Fibroblast of lung (primary cell): Measurements from ENCODE around the gene CCL11. TPM values are rescaled to one million over a fixed set of nuclear protein-coding genes. Genes with fewer than 3 reads are reported as not detected.

Experiments
- DNase-seq, 2 donors: peaks; one replicate each; pipeline versions ENCODE4 v3.0.0 to v3.0.0-alpha.2; 2010; ENCODE audit warnings: low read depth in 2 of 2
- H2AFZ ChIP-seq: 2 replicates; pipeline ENCODE4 v1.5.1; 2012; ENCODE audit warnings: low read length, control low read depth, inconsistent platforms
- H3K27ac ChIP-seq: 2 replicates; pipeline ENCODE4 v1.5.1; 2011; ENCODE audit warnings: low read length, control low read depth; ENCODE audit not compliant: insufficient read depth
- H3K27me3 ChIP-seq: 2 replicates; pipeline ENCODE4 v1.5.1; 2011; ENCODE audit warnings: mild to moderate bottlenecking, low read length; ENCODE audit not compliant: control insufficient read depth, insufficient read depth
- H3K36me3 ChIP-seq: 2 replicates; pipeline ENCODE4 v1.5.1; 2011; ENCODE audit warnings: low read length; ENCODE audit not compliant: control insufficient read depth, insufficient read depth
- H3K4me1 ChIP-seq: 2 replicates; pipeline ENCODE4 v1.5.1; 2011; ENCODE audit warnings: low read length; ENCODE audit not compliant: control insufficient read depth, insufficient read depth; ENCODE audit errors: extremely low read depth
- H3K4me2 ChIP-seq: 2 replicates; pipeline ENCODE4 v1.5.1; 2011; ENCODE audit warnings: low read length, control low read depth; ENCODE audit not compliant: insufficient read depth; ENCODE audit errors: extremely low read depth
- H3K4me3 ChIP-seq, 4 experiments: fragments of 200-600 bp in 1 of 4; sonication (generic) in 1 of 4; replicated peaks in 1 of 4; 2 replicates each; pipeline ENCODE4 v1.5.1; 2011 to 2016; ENCODE audit warnings: low read length in 4 of 4, low read depth in 3 of 4, mild to moderate bottlenecking in 3 of 4, control low read depth in 2 of 4, inconsistent platforms in 1 of 4, mixed read lengths in 1 of 4; ENCODE audit not compliant: insufficient read depth in 1 of 4; ENCODE audit errors: control extremely low read depth in 1 of 4
- H3K79me2 ChIP-seq: 2 replicates; pipeline ENCODE4 v1.5.1; 2012; ENCODE audit warnings: mild to moderate bottlenecking, low read length, inconsistent platforms; ENCODE audit not compliant: control insufficient read depth, insufficient read depth
- H3K9ac ChIP-seq: 2 replicates; pipeline ENCODE4 v1.5.1; 2011; ENCODE audit warnings: mild to moderate bottlenecking, low read length, control low read depth; ENCODE audit not compliant: insufficient read depth
- H3K9me3 ChIP-seq: 2 replicates; pipeline ENCODE4 v1.5.1; 2012; ENCODE audit warnings: low read depth, low read length; ENCODE audit not compliant: control insufficient read depth, insufficient read depth
- H4K20me1 ChIP-seq: 2 replicates; pipeline ENCODE4 v1.5.1; 2011; ENCODE audit warnings: low read length; ENCODE audit not compliant: control insufficient read depth, insufficient read depth; ENCODE audit errors: extremely low read depth
- CTCF ChIP-seq, 2 donors: IDR thresholded peaks in 1 of 2; conservative IDR thresholded peaks in 1 of 2; 1 replicate in 1 of 2; 2 replicates in 1 of 2; pipeline ENCODE4 v1.5.1; 2011 to 2012; ENCODE audit warnings: low read length in 2 of 2, control low read depth in 1 of 2, inconsistent platforms in 1 of 2, low read depth in 1 of 2, mild to moderate bottlenecking in 1 of 2
- EZH2 ChIP-seq: IDR thresholded peaks from 2 replicates; pipeline ENCODE4 v1.5.1; 2012; ENCODE audit warnings: low read length, control low read depth, mild to moderate bottlenecking; ENCODE audit errors: missing control alignments
- polyA plus RNA-seq, 2 donors: library from polyadenylated mRNA; depleted of rRNA in 1 of 2; stranded (reverse) in 1 of 2; unstranded in 1 of 2; fragments of >200 nt; gene quantifications; 2 replicates each; pipeline ENCODE4 v1.2.1, GENCODE V29; 2011 to 2012; ENCODE audit warnings: missing spikeins in 1 of 2
- total RNA-seq: library from RNA; depleted of rRNA; stranded (reverse); fragments of >200 nt; gene quantifications from 2 replicates; pipeline ENCODE4 v1.2.1, GENCODE V29; 2014

The CCL11 gene
- total and polyA plus RNA-seq, 2 donors (not counting 1 experiment from before 2014, with no cell fraction given), result 0.91 TPM; not detected in 1

GRCh38 chr17:34337701-34338100, 52.2 kb downstream of the CCL11 start:
- H3K9ac ChIP-seq, result no peak overlapping the region
- no peak for DNase-seq
- TF ChIP-seq EZH2 (no peak), CTCF (conservative IDR thresholded peaks at IDR 0.05 in 1 of 2, IDR thresholded peaks at IDR 0.05 in 1 of 2; ENCODE audit: low read depth in 1 of 2, low read length in 2 of 2) (no peak)

More at GRCh38 chr17:34337701-34338100, 52.2 kb downstream of the CCL11 start:
- Histone ChIP-seq H3K4me1 (no peaks in the 10 kb centered on the region), H2AFZ (no peak overlapping the region), H3K4me2 (no peak overlapping the region), H3K27me3 (no peaks in the 10 kb centered on the region), H3K27ac (no peak overlapping the region), H3K79me2 (no peaks in the 10 kb centered on the region), H4K20me1 (no peaks in the 10 kb centered on the region), H3K4me3 (no peak overlapping the region), H3K36me3 (no peaks in the 10 kb centered on the region), H3K9me3 (no peaks in the 10 kb centered on the region)

Other genes starting within 250 kb of the CCL11 start
- 23.1 and 42.9 TPM in 2 replicates for gene CCL2, start 30.5 kb upstream of the CCL11 start, total RNA-seq
- 65.7 and 170 TPM in 2 replicates for gene CCL2, start 30.5 kb upstream of the CCL11 start, polyA plus RNA-seq
- gene CCL7, start 15.5 kb upstream of the CCL11 start, total RNA-seq, result 0.33 and 0.51 TPM in 2 replicates
- gene CCL7, start 15.5 kb upstream of the CCL11 start, polyA plus RNA-seq, result 0.55 and 0.81 TPM in 2 replicates
- 0.26 and 0.50 TPM in 2 replicates for gene CCL8, start 33.7 kb downstream of the CCL11 start, total RNA-seq
- 0.27 TPM in 1 of 2 replicates, not detected in the other for gene CCL8, start 33.7 kb downstream of the CCL11 start, polyA plus RNA-seq
- gene CCL13, start 70.7 kb downstream of the CCL11 start, total RNA-seq, result under 0.01 TPM in 1 of 2 replicates, not detected in the other
- 1.7 TPM in 1 of 2 replicates, not detected in the other for gene CCL13, start 70.7 kb downstream of the CCL11 start, polyA plus RNA-seq
- not detected in 2 replicates for gene CCL1, start 77.5 kb downstream of the CCL11 start, total RNA-seq
- gene CCL1, start 77.5 kb downstream of the CCL11 start, polyA plus RNA-seq, result not detected in 2 replicates